ENCODE measurements around the gene GP1BA.
"Not testable (repeated sequence)": the region's sequence is repeated elsewhere in the genome, so short reads cannot be mapped to it uniquely, and the experiment has no call there.

Gene GP1BA

GRCh38 chr17:4897785-4898184, 34.3 kb upstream of the GP1BA start:
- H3K4me3 ChIP-seq (ENCODE audit: low read length) = no peak overlapping the region
- TF ChIP-seq ZNF274 (IDR thresholded peaks at IDR 0.05; ENCODE audit: low read depth, low read length) = no peak

- no peak overlapping the region for H3K4me3 ChIP-seq (ENCODE audit: low read length)
- TF ChIP-seq ZNF274 (IDR thresholded peaks at IDR 0.05; ENCODE audit: low read depth, low read length) = no peak
These were observed 33.7 kb upstream of the GP1BA start for GRCh38 chr17:4898351-4898750.

GRCh38 chr17:4898927-4899326, 33.1 kb upstream of the GP1BA start:
- no peak overlapping the region; the same call in 1 of the 2 replicates for H3K4me3 ChIP-seq (ENCODE audit: low read length)
- no peak for TF ChIP-seq ZNF274 (IDR thresholded peaks at IDR 0.05; ENCODE audit: low read depth, low read length)

GRCh38 chr17:4899341-4900230, 32.5 kb upstream of the GP1BA start, which contains the start of gene C17orf107:
C17orf107 (plus strand) TSS chr17:4899536; CDS start chr17:4899763, 227 bp downstream.
- peak within 1 kb of the TSS; percentile 37; the same call in 1 of the 2 replicates for H3K4me3 ChIP-seq (ENCODE audit: low read length)
- no peak for TF ChIP-seq ZNF274 (IDR thresholded peaks at IDR 0.05; ENCODE audit: low read depth, low read length)

GRCh38 chr17:4900231-4901107, 31.6 kb upstream of the GP1BA start:
- TF ChIP-seq ZNF274 (IDR thresholded peaks at IDR 0.05; ENCODE audit: low read depth, low read length) = no peak
- peak overlapping the region; percentile 13; the same call in 1 of the 2 replicates for H3K4me3 ChIP-seq (ENCODE audit: low read length)

GRCh38 chr17:4901108-4901647, 30.9 kb upstream of the GP1BA start:
- H3K4me3 ChIP-seq (ENCODE audit: low read length) = no peak overlapping the region; the same call in 1 of the 2 replicates
- TF ChIP-seq ZNF274 (IDR thresholded peaks at IDR 0.05; ENCODE audit: low read depth, low read length) = no peak

- TF ChIP-seq ZNF274 (IDR thresholded peaks at IDR 0.05; ENCODE audit: low read depth, low read length) = no peak
- no peak overlapping the region for H3K4me3 ChIP-seq (ENCODE audit: low read length)
These were observed 30.3 kb upstream of the GP1BA start for GRCh38 chr17:4901648-4902344.

- H3K4me3 ChIP-seq (ENCODE audit: low read length) = no peak overlapping the region
- TF ChIP-seq ZNF274 (IDR thresholded peaks at IDR 0.05; ENCODE audit: low read depth, low read length) = no peak
These were observed 29.5 kb upstream of the GP1BA start for GRCh38 chr17:4902540-4902939.

- no peak for TF ChIP-seq ZNF274 (IDR thresholded peaks at IDR 0.05; ENCODE audit: low read depth, low read length)
- no peak within 1 kb of the TSS for H3K4me3 ChIP-seq (ENCODE audit: low read length)
These were observed 28.8 kb upstream of the GP1BA start, which contains the start of gene CHRNE for GRCh38 chr17:4903051-4903818. CHRNE (minus strand) TSS chr17:4903098; CDS start chr17:4903063, 35 bp downstream.

GRCh38 chr17:4906642-4907041, 25.4 kb upstream of the GP1BA start:
- H3K4me3 ChIP-seq (ENCODE audit: low read length) = not testable (repeated sequence)

- H3K4me3 ChIP-seq (ENCODE audit: low read length) = no peak overlapping the region
- no peak for TF ChIP-seq ZNF274 (IDR thresholded peaks at IDR 0.05; ENCODE audit: low read depth, low read length)
These were observed 23.8 kb upstream of the GP1BA start for GRCh38 chr17:4908301-4908700.

- no peak overlapping the region for H3K4me3 ChIP-seq (ENCODE audit: low read length)
- no peak for TF ChIP-seq ZNF274 (IDR thresholded peaks at IDR 0.05; ENCODE audit: low read depth, low read length)
These were observed 23.2 kb upstream of the GP1BA start for GRCh38 chr17:4908711-4909496.

All from GM08714 (cell line).